ENCODE results near the gene FBXW11. TPM values are rescaled to one million over a fixed set of nuclear protein-coding genes. Genes with fewer than 3 reads are reported as not detected.
"Not testable (repeated sequence)": the region's sequence is repeated elsewhere in the genome, so short reads cannot be mapped to it uniquely, and the experiment has no call there.

Gene FBXW11
- total RNA-seq, 1 donor from 2014 or later = 53.3 TPM

- H3K27ac Mint-ChIP-seq = peak overlapping the region; percentile 81
- peaks cover 25% of the 10 kb centered on the region for H3K4me1 Mint-ChIP-seq
- no peak overlapping the region for H3K4me3 Mint-ChIP-seq
- no peaks in the 10 kb centered on the region for H3K9me3 Mint-ChIP-seq
- DNase-seq = no peak
- no peaks in the 10 kb centered on the region for H3K27me3 Mint-ChIP-seq
- intact Hi-C loops (cut with micrococcal nuclease) = loop anchor here (1.0 to 5.0 kb wide), 5 partner anchors 15 to 198 kb away; partner anchors contain the start of gene STK10
- H3K36me3 Mint-ChIP-seq (ENCODE audit: low read depth) = peaks cover 47% of the 10 kb centered on the region
Observed at GRCh38 chr5:171989276-171989675, 17.2 kb downstream of the FBXW11 start.

- DNase-seq = no peak
- intact Hi-C loops (cut with micrococcal nuclease) = loop anchor here (5.0 kb wide), 1 partner anchor 201 kb away; the partner anchor contains the start of gene STK10
- no peak overlapping the region for H3K4me3 Mint-ChIP-seq
- no peaks in the 10 kb centered on the region for H3K27me3 Mint-ChIP-seq
- H3K9me3 Mint-ChIP-seq = peaks cover under 1% of the 10 kb centered on the region
- peaks cover 31% of the 10 kb centered on the region for H3K4me1 Mint-ChIP-seq
- H3K36me3 Mint-ChIP-seq (ENCODE audit: low read depth) = peaks cover 46% of the 10 kb centered on the region
- H3K27ac Mint-ChIP-seq = peak overlapping the region; percentile 69
Observed at GRCh38 chr5:171986772-171987171, 19.7 kb downstream of the FBXW11 start.

- intact Hi-C loops (cut with micrococcal nuclease) = loop anchor here (1.0 to 5.0 kb wide), 5 partner anchors 20 to 202 kb away; partner anchors contain the start of gene STK10
- peak overlapping the region; percentile 30 for H3K27ac Mint-ChIP-seq
- peak; percentile 79 for DNase-seq
Observed at GRCh38 chr5:171984748-171985419, 21.6 kb downstream of the FBXW11 start.

GRCh38 chr5:171981847-171982246 lies 24.6 kb downstream of the FBXW11 start:
- Mint-ChIP-seq H3K4me3 (no peak overlapping the region), H3K27me3 (no peaks in the 10 kb centered on the region), H3K4me1 (peaks cover 35% of the 10 kb centered on the region), H3K36me3 (ENCODE audit: low read depth) (peaks cover 46% of the 10 kb centered on the region), H3K9me3 (peaks cover 11% of the 10 kb centered on the region), H3K27ac (no peak overlapping the region)
- DNase-seq = no peak
- intact Hi-C loops (cut with micrococcal nuclease) = no loop called here

More at GRCh38 chr5:171984748-171985419, 21.6 kb downstream of the FBXW11 start:
- Mint-ChIP-seq H3K27me3 (no peaks in the 10 kb centered on the region), H3K36me3 (ENCODE audit: low read depth) (peaks cover 48% of the 10 kb centered on the region), H3K4me3 (no peak overlapping the region), H3K4me1 (peaks cover 34% of the 10 kb centered on the region), H3K9me3 (peaks cover 5% of the 10 kb centered on the region)

GRCh38 chr5:171980792-171981191 lies 25.6 kb downstream of the FBXW11 start:
- peaks cover 11% of the 10 kb centered on the region for H3K9me3 Mint-ChIP-seq
- intact Hi-C loops (cut with micrococcal nuclease) = no loop called here
- no peak overlapping the region for H3K4me3 Mint-ChIP-seq
- peaks cover 49% of the 10 kb centered on the region for H3K36me3 Mint-ChIP-seq (ENCODE audit: low read depth)
- no peak for DNase-seq
- H3K27me3 Mint-ChIP-seq = no peaks in the 10 kb centered on the region
- no peak overlapping the region for H3K27ac Mint-ChIP-seq
- peaks cover 34% of the 10 kb centered on the region for H3K4me1 Mint-ChIP-seq

- peaks cover 53% of the 10 kb centered on the region for H3K36me3 Mint-ChIP-seq (ENCODE audit: low read depth)
- peaks cover 11% of the 10 kb centered on the region for H3K9me3 Mint-ChIP-seq
- no peak overlapping the region for H3K4me3 Mint-ChIP-seq
- intact Hi-C loops (cut with micrococcal nuclease) = no loop called here
- no peak for DNase-seq
- H3K27ac Mint-ChIP-seq = no peak overlapping the region
- peaks cover 36% of the 10 kb centered on the region for H3K4me1 Mint-ChIP-seq
- no peaks in the 10 kb centered on the region for H3K27me3 Mint-ChIP-seq
Observed at GRCh38 chr5:171979606-171980005, 26.8 kb downstream of the FBXW11 start.

GRCh38 chr5:171978519-171978918 lies 27.9 kb downstream of the FBXW11 start:
- Mint-ChIP-seq H3K4me1 (peaks cover 29% of the 10 kb centered on the region), H3K27me3 (no peaks in the 10 kb centered on the region), H3K4me3 (no peak overlapping the region), H3K27ac (no peak overlapping the region), H3K9me3 (peaks cover 11% of the 10 kb centered on the region), H3K36me3 (ENCODE audit: low read depth) (peaks cover 51% of the 10 kb centered on the region)
- DNase-seq = no peak
- intact Hi-C loops (cut with micrococcal nuclease) = no loop called here

GRCh38 chr5:171978016-171978415 lies 28.4 kb downstream of the FBXW11 start:
- Mint-ChIP-seq H3K4me1 (peaks cover 29% of the 10 kb centered on the region), H3K4me3 (no peak overlapping the region), H3K9me3 (peaks cover 11% of the 10 kb centered on the region)

GRCh38 chr5:171977244-171977950 lies 29.0 kb downstream of the FBXW11 start:
- H3K27me3 Mint-ChIP-seq; DNase-seq; intact Hi-C loops (cut with micrococcal nuclease); H3K27ac Mint-ChIP-seq; H3K4me3 Mint-ChIP-seq: not testable (repeated sequence)
- Mint-ChIP-seq H3K36me3 (ENCODE audit: low read depth) (peaks cover 50% of the 10 kb centered on the region), H3K9me3 (peaks cover 11% of the 10 kb centered on the region), H3K4me1 (peaks cover 25% of the 10 kb centered on the region)

More at GRCh38 chr5:171978016-171978415, 28.4 kb downstream of the FBXW11 start:
- Mint-ChIP-seq H3K27me3 (no peaks in the 10 kb centered on the region), H3K36me3 (ENCODE audit: low read depth) (peaks cover 55% of the 10 kb centered on the region), H3K27ac (no peak overlapping the region)
- no peak for DNase-seq
- intact Hi-C loops (cut with micrococcal nuclease) = no loop called here

GRCh38 chr5:171975877-171976667 lies 30.4 kb downstream of the FBXW11 start:
- H3K9me3 Mint-ChIP-seq = peaks cover 6% of the 10 kb centered on the region
- H3K4me3 Mint-ChIP-seq = no peak overlapping the region
- no peaks in the 10 kb centered on the region for H3K27me3 Mint-ChIP-seq
- intact Hi-C loops (cut with micrococcal nuclease) = no loop called here
- H3K36me3 Mint-ChIP-seq (ENCODE audit: low read depth) = peaks cover 46% of the 10 kb centered on the region
- H3K4me1 Mint-ChIP-seq = peaks cover 23% of the 10 kb centered on the region
- H3K27ac Mint-ChIP-seq = no peak overlapping the region
- no peak for DNase-seq

- H3K9me3 Mint-ChIP-seq = peaks cover 6% of the 10 kb centered on the region
- H3K27ac Mint-ChIP-seq = no peak overlapping the region
- no peak for DNase-seq
- no peaks in the 10 kb centered on the region for H3K27me3 Mint-ChIP-seq
- no peak overlapping the region for H3K4me3 Mint-ChIP-seq
- H3K36me3 Mint-ChIP-seq (ENCODE audit: low read depth) = peaks cover 50% of the 10 kb centered on the region
- intact Hi-C loops (cut with micrococcal nuclease) = no loop called here
- peaks cover 23% of the 10 kb centered on the region for H3K4me1 Mint-ChIP-seq
Observed at GRCh38 chr5:171975262-171975876, 31.1 kb downstream of the FBXW11 start.

- no peak overlapping the region for H3K4me3 Mint-ChIP-seq
- DNase-seq = no peak
- peaks cover 31% of the 10 kb centered on the region for H3K4me1 Mint-ChIP-seq
- intact Hi-C loops (cut with micrococcal nuclease) = no loop called here
- H3K27ac Mint-ChIP-seq = no peak overlapping the region
- H3K36me3 Mint-ChIP-seq (ENCODE audit: low read depth) = peaks cover 45% of the 10 kb centered on the region
- H3K9me3 Mint-ChIP-seq = peaks cover 4% of the 10 kb centered on the region
- no peaks in the 10 kb centered on the region for H3K27me3 Mint-ChIP-seq
Observed at GRCh38 chr5:171970826-171971225, 35.6 kb downstream of the FBXW11 start.

- Mint-ChIP-seq H3K9me3 (peaks cover 6% of the 10 kb centered on the region), H3K27ac (no peak overlapping the region), H3K27me3 (no peaks in the 10 kb centered on the region), H3K4me3 (no peak overlapping the region), H3K36me3 (ENCODE audit: low read depth) (peaks cover 42% of the 10 kb centered on the region), H3K4me1 (peaks cover 27% of the 10 kb centered on the region)
- intact Hi-C loops (cut with micrococcal nuclease) = loop anchor here (10.0 kb wide), 1 partner anchor 265 kb away; no protein-coding TSS in a partner anchor
- DNase-seq = no peak
Observed at GRCh38 chr5:171969288-171969880, 37.1 kb downstream of the FBXW11 start.
